Smooth muscle cell (in vitro differentiated cells): ENCODE measurements around the gene MRPL42. TPM values are rescaled to one million over a fixed set of nuclear protein-coding genes. Genes with fewer than 3 reads are reported as not detected.

ENCODE experiments used
- DNase-seq: peaks from one replicate; lab custom pipeline; 2025; ENCODE audit not compliant: unreplicated experiment; lab: John Stamatoyannopoulos, UW
- H2AFZ ChIP-seq: fragments of 200-600 bp; sonication (generic); 2 replicates; pipeline ENCODE4 v1.6.0; 2016; ENCODE audit warnings: antibody characterized with exemption, low read depth, mild to moderate bottlenecking
- H3F3A ChIP-seq: fragments of 200-600 bp; sonication (generic); 2 replicates; pipeline ENCODE4 v1.6.0; 2017; ENCODE audit warnings: antibody characterized with exemption, low read depth
- H3K27ac ChIP-seq: fragments of 200-600 bp; sonication (generic); 2 replicates; pipeline ENCODE4 v1.5.1; 2016; ENCODE audit warnings: low read depth, mild to moderate bottlenecking
- H3K27me3 ChIP-seq: fragments of 200-600 bp; sonication (generic); 2 replicates; pipeline ENCODE4 v1.6.1; 2016; ENCODE audit warnings: low read depth, mild to moderate bottlenecking
- H3K36me3 ChIP-seq: fragments of 200-600 bp; sonication (generic); 2 replicates; pipeline ENCODE4 v1.5.1; 2016; ENCODE audit warnings: low read depth
- H3K4me1 ChIP-seq: fragments of 200-600 bp; sonication (generic); 2 replicates; pipeline ENCODE4 v1.5.1; 2016; ENCODE audit warnings: low read depth
- H3K4me2 ChIP-seq: fragments of 200-600 bp; sonication (generic); 2 replicates; pipeline ENCODE4 v1.6.0; 2016; ENCODE audit warnings: mild to moderate bottlenecking
- H3K4me3 ChIP-seq: fragments of 200-600 bp; sonication (generic); 2 replicates; pipeline ENCODE4 v1.5.1; 2016; ENCODE audit warnings: mild to moderate bottlenecking
- H3K79me2 ChIP-seq: fragments of 200-600 bp; sonication (generic); 2 replicates; pipeline ENCODE4 v1.6.0; 2016; ENCODE audit warnings: low read depth, mild to moderate bottlenecking
- H3K9ac ChIP-seq: fragments of 200-600 bp; sonication (generic); 2 replicates; pipeline ENCODE4 v1.6.0; 2016; ENCODE audit warnings: low read depth
- H3K9me3 ChIP-seq: fragments of 200-600 bp; sonication (generic); replicated peaks from 2 replicates; pipeline ENCODE4 v1.5.1; 2016; ENCODE audit warnings: low read depth
- H4K20me1 ChIP-seq: fragments of 200-600 bp; sonication (generic); 2 replicates; pipeline ENCODE4 v1.6.0; 2016; ENCODE audit warnings: low read depth
- WGBS: methylation state at CpG from one replicate; pipeline ENCODE4 v1.1.7; 2016; ENCODE audit warnings: low lambda C conversion rate; 5-methylcytosine and 5-hydroxymethylcytosine counted together
- polyA plus RNA-seq: library from polyadenylated mRNA; unstranded; fragments of >200 nt; fragmentation: Nextera tagmentation; extraction: Ambion mirVana; gene quantifications from 2 replicates; pipeline ENCODE4 v1.2.1, GENCODE V29; 2016
- total RNA-seq: library from RNA; depleted of rRNA; stranded (reverse); fragments of >200 nt; gene quantifications from 2 replicates; pipeline ENCODE4 v1.2.3, GENCODE V29; 2014
- TF ChIP-seq, protein P1 (sequence below): fragments of 200-600 bp; sonication (generic); IDR thresholded peaks from 2 replicates; pipeline ENCODE4 v1.5.1; 2017; ENCODE audit warnings: borderline replicate concordance, mild to moderate bottlenecking, antibody characterized with exemption; ENCODE audit not compliant: insufficient read depth, poor library complexity, severe bottlenecking

The MRPL42 gene
- total and polyA plus RNA-seq, 2 experiments from 2014 or later = 82.8 to 113 TPM

DNA sequence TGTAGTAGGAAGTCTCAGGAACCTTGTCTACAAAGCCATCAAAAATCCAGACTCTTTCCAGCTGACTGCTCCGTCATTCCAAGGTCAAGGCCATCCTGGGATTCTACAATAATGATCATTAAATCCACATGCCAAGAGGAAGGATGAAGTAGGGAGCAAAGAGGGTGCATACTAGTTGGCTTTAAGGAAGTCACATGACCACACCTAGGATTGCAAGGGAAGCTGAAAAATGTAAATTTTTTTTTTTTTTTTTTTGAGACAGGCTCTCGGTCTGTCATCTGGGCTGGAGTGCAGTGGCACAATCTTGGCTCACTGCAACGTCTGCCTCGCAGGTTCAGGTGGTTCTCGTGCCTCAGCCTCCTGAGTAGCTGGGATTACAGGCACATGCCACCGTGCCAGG lies 7.3 kb upstream of the MRPL42 start:
- 85% methylated on average over 6 of the region's 6 CpGs for WGBS
- Histone ChIP-seq H3K79me2 (no peaks in the 10 kb centered on the region), H2AFZ (no peak overlapping the region), H3K9me3 (no peaks in the 10 kb centered on the region), H3K9ac (no peak overlapping the region), H3F3A (no peaks in the 10 kb centered on the region), H3K4me3 (no peak overlapping the region), H3K27me3 (no peaks in the 10 kb centered on the region), H3K4me1 (no peaks in the 10 kb centered on the region), H3K36me3 (no peaks in the 10 kb centered on the region), H3K4me2 (no peak overlapping the region), H3K27ac (no peak overlapping the region), H4K20me1 (no peaks in the 10 kb centered on the region)
- DNase-seq = no peak
- TF ChIP-seq, protein P1, sequence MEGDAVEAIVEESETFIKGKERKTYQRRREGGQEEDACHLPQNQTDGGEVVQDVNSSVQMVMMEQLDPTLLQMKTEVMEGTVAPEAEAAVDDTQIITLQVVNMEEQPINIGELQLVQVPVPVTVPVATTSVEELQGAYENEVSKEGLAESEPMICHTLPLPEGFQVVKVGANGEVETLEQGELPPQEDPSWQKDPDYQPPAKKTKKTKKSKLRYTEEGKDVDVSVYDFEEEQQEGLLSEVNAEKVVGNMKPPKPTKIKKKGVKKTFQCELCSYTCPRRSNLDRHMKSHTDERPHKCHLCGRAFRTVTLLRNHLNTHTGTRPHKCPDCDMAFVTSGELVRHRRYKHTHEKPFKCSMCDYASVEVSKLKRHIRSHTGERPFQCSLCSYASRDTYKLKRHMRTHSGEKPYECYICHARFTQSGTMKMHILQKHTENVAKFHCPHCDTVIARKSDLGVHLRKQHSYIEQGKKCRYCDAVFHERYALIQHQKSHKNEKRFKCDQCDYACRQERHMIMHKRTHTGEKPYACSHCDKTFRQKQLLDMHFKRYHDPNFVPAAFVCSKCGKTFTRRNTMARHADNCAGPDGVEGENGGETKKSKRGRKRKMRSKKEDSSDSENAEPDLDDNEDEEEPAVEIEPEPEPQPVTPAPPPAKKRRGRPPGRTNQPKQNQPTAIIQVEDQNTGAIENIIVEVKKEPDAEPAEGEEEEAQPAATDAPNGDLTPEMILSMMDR = no peak

DNA sequence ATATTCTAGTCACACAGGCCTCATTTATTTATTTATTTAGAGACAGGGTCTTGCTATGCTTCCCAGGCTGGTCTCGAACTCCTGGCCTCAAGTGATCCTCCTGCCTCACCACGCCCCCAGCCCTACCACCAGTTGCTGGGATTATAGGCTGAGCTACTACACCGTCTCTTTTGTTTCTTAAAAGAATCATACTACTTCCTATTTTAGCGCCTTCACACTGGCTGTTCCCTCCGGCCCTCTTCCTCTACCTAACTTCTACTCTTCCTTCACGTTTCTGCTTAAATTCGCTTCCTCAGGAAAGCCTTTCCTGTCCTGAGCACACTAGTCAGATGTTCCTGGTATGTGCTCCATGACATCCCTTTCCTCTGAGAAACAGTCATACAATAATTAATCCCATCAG lies 6.4 kb upstream of the MRPL42 start:
- no peak overlapping the region for H3K4me2 ChIP-seq
- TF ChIP-seq, protein P1 = no peak
- 91% methylated on average over 7 of the region's 7 CpGs for WGBS

DNA sequence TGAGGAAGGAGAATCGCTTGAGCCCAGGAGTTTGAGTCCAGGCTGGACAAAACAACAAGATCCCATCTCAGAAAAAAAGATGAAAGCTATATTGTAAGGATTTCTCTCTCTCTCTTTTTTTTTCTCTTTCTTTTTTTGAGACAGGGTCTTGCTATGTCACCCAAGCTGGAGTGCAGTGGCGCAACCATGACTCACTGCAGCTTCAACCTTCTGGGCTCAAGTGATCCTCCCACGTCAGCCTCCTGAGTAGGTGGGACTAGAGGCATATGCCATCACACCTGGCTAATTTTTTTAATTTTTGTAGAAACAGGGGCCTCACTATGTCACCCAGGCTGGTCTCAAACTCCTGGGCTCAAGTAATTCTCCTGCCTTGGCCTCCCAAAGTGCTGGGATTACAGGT lies 5.8 kb upstream of the MRPL42 start:
- TF ChIP-seq, protein P1 = no peak
- H3K79me2 ChIP-seq = no peaks in the 10 kb centered on the region
- no peaks in the 10 kb centered on the region for H3F3A ChIP-seq

More for the DNA sequence above, 6.4 kb upstream of the MRPL42 start:
- DNase-seq = no peak
- no peak overlapping the region for H2AFZ ChIP-seq
- no peak overlapping the region for H3K4me3 ChIP-seq
- no peaks in the 10 kb centered on the region for H3K4me1 ChIP-seq
- H3K27ac ChIP-seq = no peak overlapping the region
- no peaks in the 10 kb centered on the region for H3K36me3 ChIP-seq
- H3K9me3 ChIP-seq = no peaks in the 10 kb centered on the region
- H3K79me2 ChIP-seq = no peaks in the 10 kb centered on the region
- no peak overlapping the region for H3K9ac ChIP-seq
- no peaks in the 10 kb centered on the region for H3K27me3 ChIP-seq
- no peaks in the 10 kb centered on the region for H3F3A ChIP-seq
- no peaks in the 10 kb centered on the region for H4K20me1 ChIP-seq

DNA sequence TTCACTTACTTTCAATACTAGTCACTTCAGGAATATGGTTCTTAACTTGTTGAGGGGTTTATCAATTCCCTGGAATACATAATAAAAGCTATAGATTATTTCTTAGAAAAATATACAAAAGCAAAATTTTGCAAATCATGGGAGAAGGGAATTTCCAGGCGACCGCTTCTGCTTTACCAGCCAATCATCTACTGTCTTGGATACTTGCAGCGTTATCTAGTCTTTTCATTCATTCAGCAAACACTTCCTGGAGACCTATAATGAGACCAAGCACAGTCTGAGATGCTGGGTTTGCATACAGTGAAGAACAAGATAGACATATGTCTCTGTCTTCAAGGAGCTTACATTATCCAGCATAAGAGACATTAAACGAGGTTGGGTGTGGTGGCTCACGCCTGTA lies 1.5 kb upstream of the MRPL42 start:
- Histone ChIP-seq H2AFZ (no peak overlapping the region), H3K4me3 (no peak overlapping the region), H4K20me1 (peaks cover 5% of the 10 kb centered on the region), H3K4me1 (peaks cover 15% of the 10 kb centered on the region), H3K4me2 (no peak overlapping the region), H3K27ac (no peak overlapping the region), H3K27me3 (no peaks in the 10 kb centered on the region), H3F3A (no peaks in the 10 kb centered on the region), H3K79me2 (peaks cover 33% of the 10 kb centered on the region), H3K36me3 (no peaks in the 10 kb centered on the region), H3K9me3 (no peaks in the 10 kb centered on the region), H3K9ac (no peak overlapping the region)
- TF ChIP-seq, protein P1 = no peak
- WGBS = 96% methylated on average over 5 of the region's 5 CpGs
- no peak for DNase-seq

More for the DNA sequence above, 5.8 kb upstream of the MRPL42 start:
- no peak overlapping the region for H2AFZ ChIP-seq
- no peak overlapping the region for H3K4me2 ChIP-seq
- H3K9ac ChIP-seq = no peak overlapping the region
- no peak overlapping the region for H3K27ac ChIP-seq
- 82% methylated on average over 3 of the region's 3 CpGs for WGBS
- H4K20me1 ChIP-seq = no peaks in the 10 kb centered on the region
- no peak overlapping the region for H3K4me3 ChIP-seq
- H3K36me3 ChIP-seq = no peaks in the 10 kb centered on the region
- H3K27me3 ChIP-seq = no peaks in the 10 kb centered on the region
- H3K4me1 ChIP-seq = no peaks in the 10 kb centered on the region
- H3K9me3 ChIP-seq = no peaks in the 10 kb centered on the region
- no peak for DNase-seq
